Uterus (tissue), 2 donors: ENCODE measurements around the gene CDKN2B-AS1.

Source experiments
- CTCF ChIP-seq, 4 experiments: fragments of 200-600 bp in 2 of 4; fragments of 450-650 bp in 2 of 4; sonication (generic) in 2 of 4; IDR thresholded peaks; one replicate each; pipeline ENCODE4 v1.5.1; 2016 to 2019; ENCODE audit warnings: antibody characterized with exemption in 4 of 4, mild to moderate bottlenecking in 2 of 4, moderate library complexity in 1 of 4
- POLR2A ChIP-seq, 2 donors: fragments of 450-650 bp; IDR thresholded peaks; one replicate each; pipeline ENCODE4 v1.6.1; 2016; ENCODE audit warnings: antibody characterized with exemption in 2 of 2, mild to moderate bottlenecking in 1 of 2, moderate library complexity in 1 of 2

DNA sequence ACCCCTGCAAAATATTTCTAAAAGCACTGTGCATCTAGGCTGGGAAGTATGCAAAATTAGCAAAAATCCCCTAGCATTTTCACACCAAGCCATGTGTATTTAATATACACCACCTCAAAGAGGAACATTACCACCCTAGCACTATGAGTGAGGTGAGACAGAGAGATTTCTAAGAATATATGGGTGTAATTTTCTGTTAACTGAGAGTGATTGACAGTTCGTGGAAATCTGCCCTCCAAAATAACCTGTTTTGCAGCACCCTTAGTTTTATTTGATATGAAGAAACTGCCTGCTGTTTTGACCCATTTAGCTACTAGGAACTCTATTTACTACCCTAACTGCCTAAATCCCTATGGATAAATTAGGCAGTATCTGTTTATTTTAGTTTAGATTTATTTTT is 78.8 kb downstream of the CDKN2B-AS1 start:
- TF ChIP-seq CTCF (IDR thresholded peaks at IDR 0.05) (no peak), POLR2A (IDR thresholded peaks at IDR 0.05) (no peak)
